PC-3 (cell line): ENCODE measurements around the gene ZNF10.

Experiments
- CTCF ChIP-seq: fragments of 300-600 bp; sonication (generic); conservative IDR thresholded peaks from 2 replicates; pipeline ENCODE4 v1.5.1; 2017; ENCODE audit warnings: antibody characterized with exemption, low read depth, mild to moderate bottlenecking, low read length
- EZH2phosphoT487 ChIP-seq: fragments of 300-600 bp; sonication (generic); IDR thresholded peaks from 2 replicates; pipeline ENCODE4 v1.6.1; 2018; ENCODE audit warnings: mild to moderate bottlenecking, antibody characterized with exemption, low read length, borderline replicate concordance

DNA sequence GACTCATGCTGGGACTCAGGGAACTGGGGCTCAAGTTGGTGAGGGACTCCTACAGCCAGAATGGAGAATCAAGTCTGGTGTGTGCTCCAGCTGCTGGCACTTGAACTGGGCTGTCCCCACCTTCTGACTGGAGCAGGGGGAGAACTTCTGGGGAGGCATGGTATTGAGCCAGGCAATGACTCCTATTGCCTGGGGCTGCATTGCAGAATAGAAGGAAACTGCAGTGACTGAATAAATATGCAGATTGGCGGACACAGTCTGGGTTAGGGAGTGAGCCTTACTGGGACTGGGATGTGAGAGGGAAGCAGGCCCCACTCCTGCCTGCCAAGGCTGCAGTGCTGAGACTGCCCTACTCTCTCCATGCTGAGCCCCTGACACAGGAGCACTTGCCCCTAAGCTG is 42.1 kb downstream of the ZNF10 start:
- TF ChIP-seq EZH2phosphoT487: no peak
- TF ChIP-seq CTCF: no peak
